ENCODE measurements around the gene CTSW.

Gene CTSW

DNA sequence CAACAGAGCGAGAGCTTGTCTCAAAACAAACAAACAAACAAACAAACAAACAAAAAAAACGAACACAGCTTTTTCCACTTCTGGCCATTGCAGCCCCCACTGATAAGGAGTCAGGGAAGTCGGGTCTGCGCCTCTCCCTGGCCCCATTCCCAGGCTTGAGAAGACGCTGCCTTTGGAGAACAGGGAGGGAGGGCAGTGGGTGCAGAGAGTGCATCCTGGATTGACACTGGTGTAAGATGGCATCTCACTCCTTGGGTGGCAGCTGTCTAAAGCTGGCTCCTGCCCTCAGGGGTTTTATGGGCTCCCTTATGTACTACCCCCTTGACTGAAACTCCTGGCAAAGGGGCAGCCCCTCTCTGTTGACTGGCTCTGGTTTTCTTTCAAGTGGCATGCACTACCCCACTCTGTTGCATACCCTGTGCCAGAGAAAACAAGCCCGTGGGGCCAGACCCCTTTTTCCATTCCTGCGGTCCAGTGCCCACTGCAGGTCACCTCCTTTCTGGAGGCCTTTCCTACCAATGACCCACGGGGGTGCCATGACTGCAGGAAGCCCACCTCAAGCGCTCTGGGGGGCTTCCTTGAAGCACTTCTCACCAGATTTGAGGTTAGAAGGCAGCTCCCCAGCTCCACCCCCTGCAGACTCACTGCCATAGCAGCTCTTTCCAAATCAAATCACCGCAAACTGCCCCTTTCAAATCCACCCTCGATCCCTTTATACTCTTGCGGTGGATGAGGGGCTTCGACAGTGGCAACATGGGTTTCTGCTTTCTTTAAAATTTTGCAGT, 52.3 kb downstream of the CTSW start:
- peaks cover 7% of the 10 kb centered on the region for H3K4me1 ChIP-seq (ENCODE audit: insufficient read depth, insufficient read length)
- TF ChIP-seq SUZ12 (IDR thresholded peaks at IDR 0.05; ENCODE audit: extremely low read depth, insufficient read depth, insufficient read length) = no peak
- TF ChIP-seq ZNF274 (IDR thresholded peaks at IDR 0.05; ENCODE audit: low read depth, low read length) = no peak
- TF ChIP-seq YY1 (IDR thresholded peaks at IDR 0.05; ENCODE audit: insufficient read depth, insufficient read length) = no peak
- H3K4me3 ChIP-seq (ENCODE audit: insufficient read length, low read depth) = no peak overlapping the region
- no peaks in the 10 kb centered on the region for H3K9me3 ChIP-seq (ENCODE audit: insufficient read depth, low read length)
- H3K27me3 ChIP-seq (ENCODE audit: insufficient read depth, insufficient read length) = no peaks in the 10 kb centered on the region
- no peak for DNase-seq (ENCODE audit: low read depth, low spot score)
- H3K9ac ChIP-seq (ENCODE audit: insufficient read length, low read depth) = no peak overlapping the region
- no peaks in the 10 kb centered on the region for H3K36me3 ChIP-seq (ENCODE audit: insufficient read depth, insufficient read length, low read length)

DNA sequence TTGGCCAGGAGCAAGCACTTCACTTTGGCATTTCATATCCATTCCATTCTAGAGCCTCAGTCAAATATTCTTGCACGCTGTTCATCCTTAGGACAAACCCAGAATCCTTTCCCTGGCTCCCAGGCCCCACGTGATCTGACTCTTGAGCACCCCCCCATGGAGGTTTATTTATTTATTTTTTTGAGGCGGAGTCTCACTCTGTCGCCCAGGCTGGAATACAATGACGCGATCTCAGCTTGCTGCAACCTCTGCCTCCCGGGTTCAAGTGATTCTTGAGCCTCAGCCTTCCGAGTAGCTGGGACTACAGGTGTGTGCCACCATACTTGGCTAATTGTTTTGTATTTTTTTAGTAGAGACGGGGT, 52.9 kb downstream of the CTSW start:
- H3K9ac ChIP-seq (ENCODE audit: insufficient read length, low read depth) = no peak overlapping the region
- H3K4me1 ChIP-seq (ENCODE audit: insufficient read depth, insufficient read length) = peaks cover 5% of the 10 kb centered on the region
- H3K9me3 ChIP-seq (ENCODE audit: insufficient read depth, low read length) = no peaks in the 10 kb centered on the region
- TF ChIP-seq ZNF274 (IDR thresholded peaks at IDR 0.05; ENCODE audit: low read depth, low read length) (no peak), SUZ12 (IDR thresholded peaks at IDR 0.05; ENCODE audit: extremely low read depth, insufficient read depth, insufficient read length) (no peak), YY1 (IDR thresholded peaks at IDR 0.05; ENCODE audit: insufficient read depth, insufficient read length) (no peak)
- no peaks in the 10 kb centered on the region for H3K36me3 ChIP-seq (ENCODE audit: insufficient read depth, insufficient read length, low read length)
- H3K4me3 ChIP-seq (ENCODE audit: insufficient read length, low read depth) = no peak overlapping the region
- no peaks in the 10 kb centered on the region for H3K27me3 ChIP-seq (ENCODE audit: insufficient read depth, insufficient read length)
- DNase-seq (ENCODE audit: low read depth, low spot score) = no peak

Measured in NT2/D1 (cell line).